CD14-positive monocyte (primary cell): ENCODE data around the gene GSE1. TPM values are rescaled to one million over a fixed set of nuclear protein-coding genes. Genes with fewer than 3 reads are reported as not detected.

ENCODE experiments used
- DNase-seq, 3 donors: peaks; one replicate each; pipeline ENCODE4 v3.0.0-alpha.2; 2011 to 2022
- H2AFZ ChIP-seq: 2 replicates; pipeline ENCODE4 v1.6.0; 2012; ENCODE audit warnings: mild to moderate bottlenecking, low read depth, low read length, inconsistent platforms; ENCODE audit not compliant: insufficient read depth, poor library complexity, severe bottlenecking
- H3K27ac ChIP-seq, 2 donors: 1 replicate in 1 of 2; 2 replicates in 1 of 2; pipeline ENCODE4 v1.5.1; 2012 to 2013; ENCODE audit warnings: low read length in 2 of 2, control low read depth in 1 of 2, inconsistent platforms in 1 of 2, low read depth in 1 of 2, mild to moderate bottlenecking in 1 of 2
- H3K27me3 ChIP-seq, 2 donors: one replicate each; pipeline versions ENCODE4 v1.6.0 to v1.6.1; 2011 to 2013; ENCODE audit warnings: low read length in 2 of 2; ENCODE audit not compliant: control insufficient read depth in 2 of 2, insufficient read depth in 2 of 2
- H3K36me3 ChIP-seq, 2 donors: replicated peaks in 1 of 2; 1 replicate in 1 of 2; 2 replicates in 1 of 2; pipeline versions ENCODE4 v1.5.1 to v1.6.1; 2012 to 2013; ENCODE audit warnings: low read length in 2 of 2, control low read depth in 1 of 2, inconsistent platforms in 1 of 2, mild to moderate bottlenecking in 1 of 2; ENCODE audit not compliant: insufficient read depth in 2 of 2, control insufficient read depth in 1 of 2
- H3K4me1 ChIP-seq, 2 donors: 1 replicate in 1 of 2; 2 replicates in 1 of 2; pipeline versions ENCODE4 v1.5.1 to v1.6.1; 2012 to 2013; ENCODE audit warnings: low read length in 2 of 2, control low read depth in 1 of 2, inconsistent platforms in 1 of 2, mild to moderate bottlenecking in 1 of 2, moderate library complexity in 1 of 2; ENCODE audit not compliant: insufficient read depth in 2 of 2, control insufficient read depth in 1 of 2
- H3K4me2 ChIP-seq: replicated peaks from 2 replicates; pipeline ENCODE3; 2012; ENCODE audit warnings: low read length, moderate library complexity, mild to moderate bottlenecking; ENCODE audit not compliant: poor library complexity, severe bottlenecking; ENCODE audit errors: extremely low read depth
- H3K4me3 ChIP-seq, 3 experiments: fragments of 200-600 bp in 1 of 3; sonication (generic) in 1 of 3; replicated peaks in 1 of 3; 1 replicate in 2 of 3; 2 replicates in 1 of 3; pipeline ENCODE4 v1.5.1; 2011 to 2013; ENCODE audit warnings: low read length in 3 of 3, mild to moderate bottlenecking in 3 of 3, control low read depth in 2 of 3, low read depth in 2 of 3, inconsistent platforms in 1 of 3, moderate library complexity in 1 of 3
- H3K79me2 ChIP-seq: 2 replicates; pipeline ENCODE4 v1.6.0; 2012; ENCODE audit warnings: mild to moderate bottlenecking, control low read depth, inconsistent platforms, low read length, moderate library complexity; ENCODE audit not compliant: insufficient read depth
- H3K9ac ChIP-seq: 2 replicates; pipeline ENCODE4 v1.6.0; 2017; ENCODE audit warnings: low read length, mild to moderate bottlenecking; ENCODE audit not compliant: insufficient read depth, poor library complexity, severe bottlenecking
- H3K9me3 ChIP-seq, 2 donors: replicated peaks in 1 of 2; 1 replicate in 1 of 2; 2 replicates in 1 of 2; pipeline versions ENCODE4 v1.5.1 to v1.6.1; 2012 to 2013; ENCODE audit warnings: low read length in 2 of 2, control low read depth in 1 of 2; ENCODE audit not compliant: control insufficient read depth in 1 of 2, insufficient read depth in 1 of 2
- H4K20me1 ChIP-seq: 2 replicates; pipeline ENCODE4 v1.6.0; 2012; ENCODE audit warnings: mild to moderate bottlenecking, low read length, control low read depth, moderate library complexity; ENCODE audit not compliant: insufficient read depth
- H3K27ac Mint-ChIP-seq, 7 donors: one replicate each; pipeline ENCODE4 v1.8.0; 2020; ENCODE audit warnings: mild to moderate bottlenecking in 7 of 7, mixed read lengths in 7 of 7, moderate library complexity in 6 of 7, inconsistent platforms in 2 of 7
- H3K27me3 Mint-ChIP-seq, 3 donors: one replicate each; pipeline ENCODE4 v1.8.0; 2021 to 2022; ENCODE audit warnings: low read depth in 3 of 3, mild to moderate bottlenecking in 3 of 3, mixed read lengths in 3 of 3, moderate library complexity in 3 of 3, inconsistent platforms in 1 of 3
- H3K36me3 Mint-ChIP-seq, 2 donors: one replicate each; pipeline ENCODE4 v1.8.0; 2020; ENCODE audit warnings: mixed read lengths in 2 of 2, inconsistent platforms in 1 of 2, mild to moderate bottlenecking in 1 of 2
- H3K4me1 Mint-ChIP-seq: one replicate; pipeline ENCODE4 v1.8.0; 2020; ENCODE audit warnings: mild to moderate bottlenecking, mixed read lengths
- H3K4me3 Mint-ChIP-seq, 2 donors: one replicate each; pipeline ENCODE4 v1.8.0; 2020; ENCODE audit warnings: mild to moderate bottlenecking in 2 of 2, mixed read lengths in 2 of 2, moderate library complexity in 1 of 2
- H3K9me3 Mint-ChIP-seq, 7 donors: one replicate each; pipeline ENCODE4 v1.8.0; 2020 to 2022; ENCODE audit warnings: mixed read lengths in 7 of 7, mild to moderate bottlenecking in 6 of 7, moderate library complexity in 6 of 7, inconsistent platforms in 2 of 7
- WGBS: methylation state at CpG from one replicate; pipeline ENCODE4 v1.1.5; 2013; ENCODE audit warnings: missing lambda C conversion rate; ENCODE audit not compliant: insufficient coverage; 5-methylcytosine and 5-hydroxymethylcytosine counted together
- intact Hi-C, 2 donors: fragments of 100-400 bp; cut with micrococcal nuclease; formaldehyde crosslinking; loops; one replicate each; pipeline versions ENCODE4 v1.15.0 to v1.15.1; 2023
- polyA plus RNA-seq, 3 donors: library from polyadenylated mRNA; depleted of rRNA in 1 of 3; unstranded in 2 of 3; stranded (reverse) in 1 of 3; fragments of 300-500 nt in 2 of 3; fragments of >200 nt in 1 of 3; fragmentation: Illumina TruSeq in 2 of 3; gene quantifications; 1 replicate in 2 of 3; 2 replicates in 1 of 3; pipeline ENCODE4 v1.2.3, GENCODE V29; 2012 to 2021
- TF ChIP-seq, protein P1 (sequence below): fragments of 200-600 bp; IDR thresholded peaks from one replicate; pipeline ENCODE4 v1.8.0; 2022; ENCODE audit warnings: antibody characterized with exemption, mild to moderate bottlenecking

GSE1 gene
- polyA plus RNA-seq, 3 donors = 0.67 to 38.9 (median 0.86) TPM

- intact Hi-C loops = loop anchor here (5.0 to 10.0 kb wide), 4 partner anchors 61 to 313 kb away; partner anchors contain the start of gene GINS2 (in 1 of the 2)
- H3K4me2 ChIP-seq = no peak overlapping the region
- 100% methylated on average over 2 of the region's 7 CpGs for WGBS
- Mint-ChIP-seq H3K4me1 (peaks cover 49% of the 10 kb centered on the region), H3K9me3 (peaks cover 0 to 3% (median 0%) of the 10 kb centered on the region in 7 donors), H3K4me3 (peak overlapping the region in 1 of 2 donors; percentile 41), H3K36me3 (peaks cover 10 to 13% of the 10 kb centered on the region in 2 donors), H3K27ac (peak overlapping the region in 3 of 7 donors; percentile 26 to 75 (median 58)), H3K27me3 (peaks cover 0 to 9% (median 0%) of the 10 kb centered on the region in 3 donors)
- H3K4me3 ChIP-seq = no peak overlapping the region
- no peak for DNase-seq
- H3K9ac ChIP-seq = no peak overlapping the region
- H4K20me1 ChIP-seq = peaks cover 87% of the 10 kb centered on the region
- H3K27me3 ChIP-seq = no peaks in the 10 kb centered on the region
- no peaks in the 10 kb centered on the region for H3K9me3 ChIP-seq
- TF ChIP-seq, protein P1, sequence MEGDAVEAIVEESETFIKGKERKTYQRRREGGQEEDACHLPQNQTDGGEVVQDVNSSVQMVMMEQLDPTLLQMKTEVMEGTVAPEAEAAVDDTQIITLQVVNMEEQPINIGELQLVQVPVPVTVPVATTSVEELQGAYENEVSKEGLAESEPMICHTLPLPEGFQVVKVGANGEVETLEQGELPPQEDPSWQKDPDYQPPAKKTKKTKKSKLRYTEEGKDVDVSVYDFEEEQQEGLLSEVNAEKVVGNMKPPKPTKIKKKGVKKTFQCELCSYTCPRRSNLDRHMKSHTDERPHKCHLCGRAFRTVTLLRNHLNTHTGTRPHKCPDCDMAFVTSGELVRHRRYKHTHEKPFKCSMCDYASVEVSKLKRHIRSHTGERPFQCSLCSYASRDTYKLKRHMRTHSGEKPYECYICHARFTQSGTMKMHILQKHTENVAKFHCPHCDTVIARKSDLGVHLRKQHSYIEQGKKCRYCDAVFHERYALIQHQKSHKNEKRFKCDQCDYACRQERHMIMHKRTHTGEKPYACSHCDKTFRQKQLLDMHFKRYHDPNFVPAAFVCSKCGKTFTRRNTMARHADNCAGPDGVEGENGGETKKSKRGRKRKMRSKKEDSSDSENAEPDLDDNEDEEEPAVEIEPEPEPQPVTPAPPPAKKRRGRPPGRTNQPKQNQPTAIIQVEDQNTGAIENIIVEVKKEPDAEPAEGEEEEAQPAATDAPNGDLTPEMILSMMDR = no peak
- peaks cover 3 to 5% of the 10 kb centered on the region in 2 donors for H3K36me3 ChIP-seq
- peaks cover 45 to 49% of the 10 kb centered on the region in 2 donors for H3K4me1 ChIP-seq
- no peak overlapping the region for H2AFZ ChIP-seq
- H3K27ac ChIP-seq = peak overlapping the region; percentile 88 to 93
- peaks cover 92% of the 10 kb centered on the region for H3K79me2 ChIP-seq
These were observed 4.8 kb downstream of the GSE1 start for GRCh38 chr16:85617948-85618347.

GRCh38 chr16:85618521-85618920, 5.4 kb downstream of the GSE1 start:
- no peak overlapping the region for H3K4me3 Mint-ChIP-seq
- H3K27me3 Mint-ChIP-seq = peaks cover 0 to 7% (median 0%) of the 10 kb centered on the region in 3 donors
- H3K9ac ChIP-seq = no peak overlapping the region
- no peak overlapping the region for H3K4me3 ChIP-seq
- H3K36me3 ChIP-seq = peaks cover 3 to 5% of the 10 kb centered on the region in 2 donors
- H3K27ac ChIP-seq = no peak overlapping the region
- DNase-seq = no peak
- H3K36me3 Mint-ChIP-seq = peaks cover 10 to 13% of the 10 kb centered on the region in 2 donors
- no peaks in the 10 kb centered on the region for H3K9me3 ChIP-seq
- H3K27me3 ChIP-seq = no peaks in the 10 kb centered on the region
- 88% methylated on average over 1 of the region's 9 CpGs for WGBS
- intact Hi-C loops = loop anchor here (5.0 to 10.0 kb wide), 4 partner anchors 61 to 314 kb away; partner anchors contain the start of gene GINS2 (in 1 of the 2)
- H3K79me2 ChIP-seq = peaks cover 92% of the 10 kb centered on the region
- H3K4me1 Mint-ChIP-seq = peaks cover 49% of the 10 kb centered on the region
- no peak overlapping the region for H3K4me2 ChIP-seq
- TF ChIP-seq, protein P1 = no peak
- no peak overlapping the region for H3K27ac Mint-ChIP-seq
- H3K9me3 Mint-ChIP-seq = peaks cover 0 to 3% (median 0%) of the 10 kb centered on the region in 7 donors
- H3K4me1 ChIP-seq = peaks cover 41 to 43% of the 10 kb centered on the region in 2 donors
- no peak overlapping the region for H2AFZ ChIP-seq
- peaks cover 88% of the 10 kb centered on the region for H4K20me1 ChIP-seq
